Erythroblast (primary cell): ENCODE results near the gene MEX3A.

ENCODE experiments used
- GATA1 ChIP-seq: IDR thresholded peaks from 2 replicates; pipeline ENCODE4 v1.6.1; 2011; ENCODE audit warnings: low read depth, mild to moderate bottlenecking, control low read depth, low read length, moderate library complexity
- POLR2A ChIP-seq: IDR thresholded peaks from 2 replicates; pipeline ENCODE4 v1.6.1; 2011; ENCODE audit warnings: mild to moderate bottlenecking, low read length

GRCh38 chr1:156067262-156067661, 15.0 kb downstream of the MEX3A start:
- TF ChIP-seq POLR2A, result no peak
- TF ChIP-seq GATA1, result no peak
